ENCODE results near the gene SYT7. TPM values are rescaled to one million over a fixed set of nuclear protein-coding genes. Genes with fewer than 3 reads are reported as not detected.
A peak's percentile ranks its signal among the peaks of the same experiment; 100 is the strongest.

The SYT7 gene
- total RNA-seq, 2 donors from 2014 or later, result 8.5 to 28.4 TPM

DNA sequence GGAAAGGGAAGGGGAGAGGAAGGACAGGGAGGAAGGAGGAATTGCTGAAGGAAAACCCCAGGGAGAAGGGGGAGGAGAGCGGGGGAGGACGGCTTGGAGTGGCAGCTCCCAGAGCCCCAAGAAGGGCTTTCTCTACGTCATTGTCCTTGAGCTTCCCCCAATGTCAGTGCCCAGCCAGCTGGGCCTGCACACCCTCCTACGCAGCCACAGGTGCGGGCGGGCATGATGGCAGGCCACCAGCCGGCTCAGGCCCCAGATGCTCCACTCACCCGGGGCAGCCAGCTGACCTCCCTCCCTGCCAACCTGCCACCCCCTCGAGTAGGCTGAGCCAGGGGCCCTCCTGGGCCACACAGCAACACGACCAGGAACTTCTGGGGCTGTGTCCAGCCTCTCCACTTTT, 11.2 kb downstream of the SYT7 start:
- H3K9me3 ChIP-seq, result no peaks in the 10 kb centered on the region
- no peak overlapping the region for H3K9ac ChIP-seq (ENCODE audit: low read depth in 2 of 2, low read length in 2 of 2)
- DNase-seq, result no peak
- H3K27me3 ChIP-seq, result no peaks in the 10 kb centered on the region
- no peak overlapping the region for H3K4me3 ChIP-seq
- intact Hi-C loops (cut with DNase I), result no loop called here
- H3K27ac ChIP-seq, result no peak overlapping the region
- H3K4me1 ChIP-seq, result no peaks in the 10 kb centered on the region
- TF ChIP-seq, protein P1, sequence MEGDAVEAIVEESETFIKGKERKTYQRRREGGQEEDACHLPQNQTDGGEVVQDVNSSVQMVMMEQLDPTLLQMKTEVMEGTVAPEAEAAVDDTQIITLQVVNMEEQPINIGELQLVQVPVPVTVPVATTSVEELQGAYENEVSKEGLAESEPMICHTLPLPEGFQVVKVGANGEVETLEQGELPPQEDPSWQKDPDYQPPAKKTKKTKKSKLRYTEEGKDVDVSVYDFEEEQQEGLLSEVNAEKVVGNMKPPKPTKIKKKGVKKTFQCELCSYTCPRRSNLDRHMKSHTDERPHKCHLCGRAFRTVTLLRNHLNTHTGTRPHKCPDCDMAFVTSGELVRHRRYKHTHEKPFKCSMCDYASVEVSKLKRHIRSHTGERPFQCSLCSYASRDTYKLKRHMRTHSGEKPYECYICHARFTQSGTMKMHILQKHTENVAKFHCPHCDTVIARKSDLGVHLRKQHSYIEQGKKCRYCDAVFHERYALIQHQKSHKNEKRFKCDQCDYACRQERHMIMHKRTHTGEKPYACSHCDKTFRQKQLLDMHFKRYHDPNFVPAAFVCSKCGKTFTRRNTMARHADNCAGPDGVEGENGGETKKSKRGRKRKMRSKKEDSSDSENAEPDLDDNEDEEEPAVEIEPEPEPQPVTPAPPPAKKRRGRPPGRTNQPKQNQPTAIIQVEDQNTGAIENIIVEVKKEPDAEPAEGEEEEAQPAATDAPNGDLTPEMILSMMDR (IDR thresholded peaks at IDR 0.05), result no peak
- no peaks in the 10 kb centered on the region for H3K36me3 ChIP-seq

DNA sequence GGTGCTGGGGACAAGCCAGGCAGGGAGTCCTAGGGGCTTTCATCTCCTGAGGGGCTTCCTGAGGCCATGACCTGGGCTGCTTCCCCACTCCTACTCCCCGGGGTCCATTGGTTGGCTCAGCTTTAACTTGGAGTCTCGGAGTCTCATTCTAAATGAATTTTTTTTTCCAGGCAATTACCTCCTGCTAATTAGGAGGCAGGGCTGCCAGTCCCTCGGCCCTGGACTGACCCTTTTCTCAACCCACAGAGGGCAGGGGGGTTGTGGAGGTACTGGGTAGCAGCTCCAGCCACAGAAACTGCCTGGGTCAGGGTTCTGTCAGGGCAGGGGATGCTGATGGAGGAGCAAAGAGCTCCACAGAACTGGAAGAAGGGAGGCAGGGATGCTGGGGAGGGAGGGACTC, 11.9 kb downstream of the SYT7 start:
- intact Hi-C loops (cut with DNase I), result no loop called here

DNA sequence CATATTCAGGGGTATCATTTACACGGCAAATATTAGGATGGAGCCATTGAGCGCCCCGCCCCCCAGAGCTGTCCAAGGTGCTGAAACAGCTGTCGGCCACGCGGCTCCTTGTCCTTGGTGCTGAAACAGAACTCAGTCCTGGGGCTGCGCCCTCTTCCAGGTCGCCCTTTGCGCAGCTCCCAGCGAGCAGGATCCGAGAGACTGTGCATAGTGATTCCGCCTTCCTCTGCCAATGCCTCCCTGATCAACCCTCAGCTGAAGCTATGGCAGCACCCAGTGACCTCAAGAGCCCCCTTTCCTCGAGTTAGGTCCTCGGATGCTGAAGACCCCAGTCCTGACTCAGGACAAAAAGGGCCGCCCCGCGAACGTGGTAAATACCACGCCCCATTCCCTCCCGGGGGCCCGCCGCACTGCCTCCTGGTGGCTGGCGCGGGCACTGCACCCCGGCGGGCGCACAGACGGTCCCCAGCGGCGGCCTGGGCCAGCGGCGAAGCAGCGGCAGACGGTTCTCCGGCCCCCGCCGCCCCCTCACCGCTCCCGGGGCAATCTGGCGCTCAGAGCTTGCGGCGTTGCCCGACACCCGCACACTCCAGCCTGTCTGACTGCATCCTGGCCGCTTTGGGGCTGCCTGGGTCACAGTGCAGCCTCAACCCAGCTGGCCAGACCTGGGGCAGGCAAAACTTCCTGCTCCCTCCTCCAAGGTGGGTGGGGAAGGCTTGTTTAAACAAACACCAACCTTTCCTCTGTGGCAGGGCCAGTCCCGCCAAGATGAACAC, 13.4 kb downstream of the SYT7 start:
- Histone ChIP-seq H3K9ac (ENCODE audit: low read depth in 2 of 2, low read length in 2 of 2) (no peak overlapping the region), H3K36me3 (no peaks in the 10 kb centered on the region), H3K27me3 (no peaks in the 10 kb centered on the region), H3K4me1 (no peaks in the 10 kb centered on the region), H3K4me3 (no peak overlapping the region), H3K27ac (no peak overlapping the region), H3K9me3 (no peaks in the 10 kb centered on the region)
- TF ChIP-seq, protein P1 (IDR thresholded peaks at IDR 0.05), result peak; percentile 71
- DNase-seq, result peak; percentile 86
- intact Hi-C loops (cut with DNase I), result no loop called here

More for the DNA sequence above, 11.9 kb downstream of the SYT7 start:
- no peak overlapping the region for H3K9ac ChIP-seq (ENCODE audit: low read depth in 2 of 2, low read length in 2 of 2)
- no peak overlapping the region for H3K4me3 ChIP-seq
- DNase-seq, result no peak
- no peaks in the 10 kb centered on the region for H3K9me3 ChIP-seq
- H3K4me1 ChIP-seq, result no peaks in the 10 kb centered on the region
- H3K36me3 ChIP-seq, result no peaks in the 10 kb centered on the region
- H3K27me3 ChIP-seq, result no peaks in the 10 kb centered on the region
- TF ChIP-seq, protein P1 (IDR thresholded peaks at IDR 0.05), result no peak
- H3K27ac ChIP-seq, result no peak overlapping the region

DNA sequence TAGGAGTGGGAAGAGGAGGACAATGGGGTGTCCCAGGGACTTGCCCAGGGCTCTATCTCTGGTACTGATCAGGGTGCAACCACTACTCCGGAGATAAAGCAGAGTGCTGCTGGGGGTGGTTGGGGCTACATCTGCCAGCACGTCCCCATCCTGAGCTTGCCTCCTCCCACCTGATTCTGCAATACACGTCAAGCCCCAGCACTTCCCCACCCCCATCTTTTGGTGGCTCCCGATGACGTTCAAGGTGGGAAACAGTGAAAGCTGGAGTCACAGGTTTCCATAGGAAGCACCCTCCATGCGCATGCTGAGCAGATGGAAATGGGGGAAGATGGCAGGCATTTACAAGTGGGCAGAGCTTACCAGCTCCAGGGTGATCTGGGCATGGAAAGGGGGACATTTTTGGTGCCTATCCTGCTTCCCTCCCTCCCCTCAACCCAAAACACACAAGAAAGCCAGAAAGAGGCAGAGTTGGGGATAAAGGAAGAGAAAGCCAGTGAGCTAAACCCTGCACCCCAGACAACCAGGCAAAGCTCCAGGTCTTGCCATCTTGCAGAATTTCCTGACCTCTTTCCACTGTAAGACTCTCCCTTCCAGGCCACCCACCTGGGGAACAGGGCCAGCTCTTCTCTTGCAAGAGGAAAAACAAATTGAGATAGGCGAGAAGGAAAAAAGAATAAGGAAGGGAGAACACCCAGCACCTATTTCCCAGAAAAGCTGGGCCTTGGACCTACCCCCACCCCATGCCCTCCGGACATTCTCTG, 15.8 kb downstream of the SYT7 start:
- Histone ChIP-seq H3K27me3 (no peaks in the 10 kb centered on the region), H3K9me3 (no peaks in the 10 kb centered on the region), H3K27ac (no peak overlapping the region), H3K4me3 (no peak overlapping the region), H3K4me1 (no peaks in the 10 kb centered on the region), H3K36me3 (no peaks in the 10 kb centered on the region), H3K9ac (ENCODE audit: low read depth in 2 of 2, low read length in 2 of 2) (no peak overlapping the region)
- TF ChIP-seq, protein P1 (IDR thresholded peaks at IDR 0.05), result no peak
- intact Hi-C loops (cut with DNase I), result no loop called here
- DNase-seq, result no peak

DNA sequence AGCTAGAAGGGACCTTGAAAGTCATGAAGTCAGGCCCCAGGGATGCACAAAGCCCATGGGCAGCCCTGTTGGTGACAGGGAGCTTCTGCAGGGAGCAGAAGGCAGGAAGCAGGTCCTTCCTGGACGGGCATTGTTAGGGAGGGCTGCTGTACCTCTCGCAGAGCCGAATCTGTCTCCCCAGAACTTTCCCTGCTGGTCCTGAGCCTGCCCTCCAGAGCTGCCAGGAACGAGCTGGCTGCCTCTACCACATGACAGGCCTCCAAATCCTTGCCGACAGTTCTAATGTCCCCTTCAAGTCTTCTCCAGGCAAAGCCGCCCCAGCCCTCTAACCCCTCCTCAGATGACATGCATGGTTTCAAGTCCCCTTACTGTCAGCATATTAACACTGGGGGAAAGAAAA, 20.1 kb downstream of the SYT7 start:
- Histone ChIP-seq H3K36me3 (no peaks in the 10 kb centered on the region), H3K9me3 (no peaks in the 10 kb centered on the region), H3K27ac (no peak overlapping the region), H3K4me3 (no peak overlapping the region), H3K4me1 (no peaks in the 10 kb centered on the region), H3K27me3 (peaks cover 8% of the 10 kb centered on the region), H3K9ac (ENCODE audit: low read depth in 2 of 2, low read length in 2 of 2) (no peak overlapping the region)
- no peak for DNase-seq
- TF ChIP-seq, protein P1 (IDR thresholded peaks at IDR 0.05), result no peak
- intact Hi-C loops (cut with DNase I), result no loop called here
